ENCODE data around the gene A3GALT2.

DNA sequence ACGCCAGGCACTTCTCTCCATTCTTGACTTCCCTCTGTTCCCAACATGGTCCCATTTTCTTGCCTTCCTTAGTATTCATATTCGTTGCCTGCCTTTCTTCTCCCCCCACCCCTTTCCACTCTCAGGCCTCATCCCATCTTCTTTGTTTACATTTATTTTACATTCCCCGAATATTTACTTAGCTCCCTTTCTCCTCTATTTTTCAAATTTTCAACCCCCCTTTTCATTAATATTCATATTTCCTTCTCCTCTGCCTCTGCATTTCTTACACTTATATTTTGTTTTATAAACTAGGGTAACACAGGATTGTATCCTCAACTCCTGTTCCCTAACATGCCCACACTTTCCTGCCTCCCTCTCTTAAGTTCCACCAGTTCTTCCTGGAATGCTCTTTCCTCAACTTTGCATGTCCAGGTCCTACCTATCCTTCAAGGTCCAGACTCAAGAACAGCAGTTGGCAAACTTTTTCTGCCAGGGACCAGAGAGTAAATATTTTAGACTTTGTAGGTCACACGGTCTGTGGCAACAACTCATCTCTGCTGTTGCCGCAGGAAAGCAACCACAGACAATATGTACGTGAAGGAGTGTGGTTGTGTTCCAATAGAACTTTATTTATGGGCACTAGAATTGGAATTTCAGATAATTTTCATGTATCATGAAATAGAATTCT lies 29.8 kb upstream of the A3GALT2 start:
- no peak for TF ChIP-seq POLR2A (IDR thresholded peaks at IDR 0.05; ENCODE audit: low read depth, low read length)
- no peak for TF ChIP-seq TAF1 (IDR thresholded peaks at IDR 0.05; ENCODE audit: low read depth, low read length)
- no peak for TF ChIP-seq PAX5 (IDR thresholded peaks at IDR 0.05; ENCODE audit: insufficient read depth, low read length, severe bottlenecking)
- no peak for TF ChIP-seq POLR2AphosphoS5 (IDR thresholded peaks at IDR 0.05; ENCODE audit: low read depth, low read length)

Measured in GM12891 (cell line).